ENCODE data around the gene HSF5.
"Not testable (repeated sequence)": the region's sequence is repeated elsewhere in the genome, so short reads cannot be mapped to it uniquely, and the experiment has no call there.

Gene HSF5

GRCh38 chr17:58400826-58401225 is 87.4 kb downstream of the HSF5 start:
- DNase-seq, result no peak
- no peak overlapping the region for H3K4me3 ChIP-seq (ENCODE audit: low read depth, low read length)
- no peaks in the 10 kb centered on the region for H3K27me3 ChIP-seq (ENCODE audit: insufficient read depth, low read depth, severe bottlenecking)
- H3K36me3 ChIP-seq, result no peaks in the 10 kb centered on the region
- no peaks in the 10 kb centered on the region for H3K9me3 ChIP-seq (ENCODE audit: severe bottlenecking)
- H3K27ac ChIP-seq, result no peak overlapping the region
- TF ChIP-seq CTCF (IDR thresholded peaks at IDR 0.05; ENCODE audit: low read depth, low read length), result no peak

GRCh38 chr17:58399974-58400373 is 88.2 kb downstream of the HSF5 start:
- TF ChIP-seq CTCF (IDR thresholded peaks at IDR 0.05; ENCODE audit: low read depth, low read length), result no peak
- no peak overlapping the region for H3K27ac ChIP-seq
- no peaks in the 10 kb centered on the region for H3K9me3 ChIP-seq (ENCODE audit: severe bottlenecking)
- no peak overlapping the region for H3K4me3 ChIP-seq (ENCODE audit: low read depth, low read length)
- no peaks in the 10 kb centered on the region for H3K36me3 ChIP-seq
- no peak for DNase-seq
- H3K27me3 ChIP-seq (ENCODE audit: insufficient read depth, low read depth, severe bottlenecking), result no peaks in the 10 kb centered on the region

- Histone ChIP-seq H3K27ac (no peak overlapping the region), H3K9me3 (ENCODE audit: severe bottlenecking) (no peaks in the 10 kb centered on the region), H3K36me3 (no peaks in the 10 kb centered on the region), H3K27me3 (ENCODE audit: insufficient read depth, low read depth, severe bottlenecking) (no peaks in the 10 kb centered on the region), H3K4me3 (ENCODE audit: low read depth, low read length) (no peak overlapping the region)
- no peak for DNase-seq
- no peak for TF ChIP-seq CTCF (IDR thresholded peaks at IDR 0.05; ENCODE audit: low read depth, low read length)
Observed at GRCh38 chr17:58398574-58399266, 89.5 kb downstream of the HSF5 start.

GRCh38 chr17:58397421-58397820 is 90.8 kb downstream of the HSF5 start:
- not testable (repeated sequence) for H3K4me3 ChIP-seq (ENCODE audit: low read depth, low read length); H3K9me3 ChIP-seq (ENCODE audit: severe bottlenecking); H3K27me3 ChIP-seq (ENCODE audit: insufficient read depth, low read depth, severe bottlenecking); H3K27ac ChIP-seq; DNase-seq; H3K36me3 ChIP-seq

- no peak overlapping the region for H3K4me3 ChIP-seq (ENCODE audit: low read depth, low read length)
- no peak for DNase-seq
- H3K36me3 ChIP-seq, result no peaks in the 10 kb centered on the region
- H3K9me3 ChIP-seq (ENCODE audit: severe bottlenecking), result no peaks in the 10 kb centered on the region
- no peak for TF ChIP-seq CTCF (IDR thresholded peaks at IDR 0.05; ENCODE audit: low read depth, low read length)
- H3K27me3 ChIP-seq (ENCODE audit: insufficient read depth, low read depth, severe bottlenecking), result no peaks in the 10 kb centered on the region
- H3K27ac ChIP-seq, result no peak overlapping the region
Observed at GRCh38 chr17:58396173-58396572, 92.0 kb downstream of the HSF5 start.

- no peaks in the 10 kb centered on the region for H3K9me3 ChIP-seq (ENCODE audit: severe bottlenecking)
- TF ChIP-seq CTCF (IDR thresholded peaks at IDR 0.05; ENCODE audit: low read depth, low read length), result no peak
- H3K27ac ChIP-seq, result no peak overlapping the region
- no peak overlapping the region for H3K4me3 ChIP-seq (ENCODE audit: low read depth, low read length)
- H3K27me3 ChIP-seq (ENCODE audit: insufficient read depth, low read depth, severe bottlenecking), result no peaks in the 10 kb centered on the region
- no peak for DNase-seq
- no peaks in the 10 kb centered on the region for H3K36me3 ChIP-seq
Observed at GRCh38 chr17:58394534-58395223, 93.5 kb downstream of the HSF5 start.

Data from WERI-Rb-1 (cell line).